Measurements from ENCODE around the gene KAZN. TPM values are rescaled to one million over a fixed set of nuclear protein-coding genes. Genes with fewer than 3 reads are reported as not detected.

The KAZN gene
- total and polyA plus RNA-seq, 9 donors, result 10.1 to 56.4 (median 27.9) TPM

- 70 to 81% (median 79%) methylated on average over 11 of the region's 11 CpGs for WGBS, 3 donors
- no peak overlapping the region for H3K27ac ChIP-seq
- no peak for DNase-seq
Observed at GRCh38 chr1:14626869-14627607, 28.6 kb downstream of the KAZN start.

GRCh38 chr1:14627608-14628489 is 29.4 kb downstream of the KAZN start:
- TF ChIP-seq POLR2A (IDR thresholded peaks at IDR 0.05) (no peak), CTCF (IDR thresholded peaks at IDR 0.05) (no peak), EP300 (IDR thresholded peaks at IDR 0.05) (no peak)
- Histone ChIP-seq H3K27ac (no peak overlapping the region), H3K4me3 (no peak overlapping the region), H3K27me3 (no peaks in the 10 kb centered on the region), H3K4me1 (ENCODE audit: insufficient read depth) (peaks cover 1% of the 10 kb centered on the region), H3K36me3 (no peaks in the 10 kb centered on the region), H3K9me3 (no peaks in the 10 kb centered on the region)
- intact Hi-C loops (cut with DNase I), result loop anchor here in 1 of 4 donors (2.0 kb wide), 1 partner anchor 19 kb away; no protein-coding TSS in a partner anchor
- WGBS, 3 donors, result 65 to 74% (median 67%) methylated on average over 17 of the region's 17 CpGs
- no peak for DNase-seq

More at GRCh38 chr1:14626869-14627607, 28.6 kb downstream of the KAZN start:
- no peak overlapping the region for H3K4me3 ChIP-seq
- intact Hi-C loops (cut with DNase I), result loop anchor here in 1 of 4 donors (2.0 kb wide), 1 partner anchor 20 kb away; no protein-coding TSS in a partner anchor
- H3K4me1 ChIP-seq (ENCODE audit: insufficient read depth), result peaks cover 1% of the 10 kb centered on the region
- no peaks in the 10 kb centered on the region for H3K9me3 ChIP-seq
- no peaks in the 10 kb centered on the region for H3K27me3 ChIP-seq
- TF ChIP-seq CTCF (IDR thresholded peaks at IDR 0.05) (no peak), EP300 (IDR thresholded peaks at IDR 0.05) (no peak), POLR2A (IDR thresholded peaks at IDR 0.05) (no peak)
- H3K36me3 ChIP-seq, result no peaks in the 10 kb centered on the region

- Histone ChIP-seq H3K27ac (no peak overlapping the region), H3K9me3 (no peaks in the 10 kb centered on the region), H3K36me3 (no peaks in the 10 kb centered on the region), H3K4me1 (ENCODE audit: insufficient read depth) (peaks cover 1% of the 10 kb centered on the region), H3K27me3 (no peaks in the 10 kb centered on the region), H3K4me3 (no peak overlapping the region)
- TF ChIP-seq CTCF (IDR thresholded peaks at IDR 0.05), result no peak
- no peak for TF ChIP-seq POLR2A (IDR thresholded peaks at IDR 0.05)
- no peak for TF ChIP-seq EP300 (IDR thresholded peaks at IDR 0.05)
- intact Hi-C loops (cut with DNase I), result no loop called here
- WGBS, 3 donors, result 92 to 95% (median 94%) methylated on average over 16 of the region's 16 CpGs
- no peak for DNase-seq
Observed at GRCh38 chr1:14629363-14630014, 31.0 kb downstream of the KAZN start.

GRCh38 chr1:14630986-14631385 is 32.5 kb downstream of the KAZN start:
- no peak overlapping the region for H3K27ac ChIP-seq
- no peaks in the 10 kb centered on the region for H3K36me3 ChIP-seq
- 81 to 97% (median 96%) methylated on average over 5 of the region's 5 CpGs for WGBS, 3 donors
- intact Hi-C loops (cut with DNase I), result no loop called here
- DNase-seq, result no peak
- no peaks in the 10 kb centered on the region for H3K9me3 ChIP-seq
- no peaks in the 10 kb centered on the region for H3K27me3 ChIP-seq
- TF ChIP-seq POLR2A (IDR thresholded peaks at IDR 0.05) (no peak), CTCF (IDR thresholded peaks at IDR 0.05) (no peak), EP300 (IDR thresholded peaks at IDR 0.05) (no peak)
- peaks cover 1% of the 10 kb centered on the region for H3K4me1 ChIP-seq (ENCODE audit: insufficient read depth)
- no peak overlapping the region for H3K4me3 ChIP-seq
